Raji (cell line): ENCODE measurements around the gene PAX6.

Experiments used
- POLR2A ChIP-seq: IDR thresholded peaks from 2 replicates; pipeline ENCODE4 v1.6.1; 2011; ENCODE audit warnings: low read depth, low read length, control low read depth; ENCODE audit not compliant: insufficient read depth

The PAX6 gene

DNA sequence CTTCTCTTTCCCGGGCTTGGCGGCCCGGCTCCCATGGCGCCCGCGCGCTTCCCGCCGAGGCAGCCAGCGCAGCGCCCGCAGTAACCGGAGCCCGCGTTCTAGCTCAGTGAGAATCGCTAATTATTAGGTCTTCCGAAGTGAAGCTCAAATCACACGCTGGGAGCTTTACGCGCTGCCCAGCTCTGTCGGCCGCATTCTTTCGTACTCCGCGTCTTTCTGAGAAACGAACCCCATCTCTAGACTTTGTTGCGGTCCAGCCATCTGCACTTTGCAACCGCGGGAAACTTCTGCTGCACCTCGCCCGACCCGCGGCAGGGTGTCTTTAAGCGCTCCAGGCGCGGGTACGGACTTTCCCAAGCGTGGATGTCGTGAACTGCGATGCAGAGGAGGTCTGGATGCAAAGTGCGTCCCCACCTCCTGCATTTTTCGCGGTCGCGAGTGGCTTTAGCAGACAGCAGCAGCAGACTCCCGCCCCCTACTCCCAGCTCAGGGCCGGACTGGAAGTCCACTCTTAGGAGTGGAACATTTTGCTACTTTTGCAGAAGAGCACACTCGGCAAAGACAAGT is 6.0 kb upstream of the PAX6 start:
- no peak for TF ChIP-seq POLR2A

GRCh38 chr11:31816468-31817053 is 5.4 kb upstream of the PAX6 start:
- no peak for TF ChIP-seq POLR2A

- no peak for TF ChIP-seq POLR2A
These were observed 4.8 kb upstream of the PAX6 start for GRCh38 chr11:31815711-31816467.

GRCh38 chr11:31814176-31814868 is 3.2 kb upstream of the PAX6 start:
- no peak for TF ChIP-seq POLR2A

DNA sequence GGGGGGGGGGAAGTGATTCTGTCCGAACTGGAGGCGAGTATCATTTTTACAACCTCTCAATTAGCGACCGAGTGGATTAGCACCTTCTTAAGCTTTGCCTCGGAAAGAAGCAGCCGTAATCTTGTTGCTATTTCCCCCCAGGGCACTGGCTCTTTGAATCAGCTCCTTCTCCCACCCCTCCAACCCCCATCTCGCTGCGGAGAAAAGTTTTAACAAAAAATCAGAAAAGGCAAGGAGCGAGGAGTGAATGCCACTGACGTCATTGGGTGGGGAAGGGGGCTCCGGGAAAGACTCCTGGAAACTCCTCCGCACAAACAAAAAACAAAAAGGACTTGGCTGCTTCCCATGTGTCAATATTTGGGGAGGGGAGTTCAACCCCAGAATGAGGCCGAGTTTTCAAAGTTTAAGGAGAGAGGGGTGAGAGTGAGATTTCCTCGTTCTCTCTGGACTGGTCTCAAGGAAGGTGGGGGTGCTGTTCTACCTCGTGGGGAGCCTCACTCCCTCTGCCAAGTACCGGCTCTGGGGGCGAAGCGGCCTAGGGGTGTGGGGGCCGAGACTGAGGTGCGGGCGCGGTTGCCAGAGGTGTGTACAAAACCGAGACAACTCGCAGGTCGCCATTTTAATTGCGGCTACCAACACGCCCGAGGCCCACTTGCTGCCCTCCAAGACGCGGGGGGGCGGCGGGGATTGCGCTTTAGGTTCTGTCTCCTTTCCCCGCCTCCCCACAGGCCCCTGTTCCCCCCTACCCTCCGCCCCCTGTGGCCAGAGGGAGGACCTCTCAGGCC is 2.5 kb upstream of the PAX6 start:
- TF ChIP-seq POLR2A = no peak

GRCh38 chr11:31812383-31813381 is 1.6 kb upstream of the PAX6 start:
- TF ChIP-seq POLR2A = no peak

DNA sequence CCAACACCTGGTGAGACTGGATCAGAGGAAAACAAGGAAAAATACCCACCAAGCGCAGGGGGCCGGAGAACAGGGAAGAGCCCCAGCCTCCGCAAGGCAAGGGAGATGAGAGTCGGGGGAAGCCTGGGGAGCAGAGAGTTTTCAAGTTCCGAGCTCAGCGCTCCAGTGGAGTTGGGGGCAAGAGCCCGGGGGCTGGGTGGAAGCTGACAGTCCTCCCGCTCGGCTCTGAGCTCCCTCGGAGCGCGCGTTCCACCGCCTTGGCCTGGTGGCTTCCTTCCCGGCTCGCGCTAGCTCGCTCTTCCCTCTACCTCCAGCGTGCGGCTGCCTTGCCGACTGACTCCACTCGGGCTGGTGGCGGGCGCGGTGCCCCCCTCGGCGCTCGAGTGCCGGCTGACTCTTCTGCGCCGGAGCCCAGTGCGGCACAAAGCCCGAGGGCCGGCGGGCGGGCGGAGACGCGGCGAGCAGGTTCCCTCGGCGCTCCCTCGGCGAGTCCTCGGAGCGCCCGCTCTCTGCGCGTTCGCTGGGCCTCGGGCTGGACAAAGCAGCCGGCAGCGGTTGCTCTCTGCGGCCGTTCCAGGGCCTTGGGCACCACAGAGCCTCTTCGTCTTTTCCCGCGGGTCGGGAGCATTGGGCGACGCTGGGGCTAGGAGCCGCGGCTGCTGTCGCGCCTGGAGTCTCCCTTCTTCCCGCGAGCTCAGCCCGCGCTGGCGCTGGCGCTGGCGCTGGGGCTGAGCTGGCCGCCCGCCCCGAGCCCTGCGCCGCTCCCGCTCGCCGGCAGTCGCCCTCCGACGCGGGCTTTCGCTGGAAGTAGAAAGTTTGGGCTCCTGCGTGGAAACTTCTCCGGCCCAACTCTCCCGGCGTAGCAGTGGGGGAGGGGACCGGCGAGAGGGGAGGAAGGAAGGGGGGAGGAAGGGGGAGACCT is 1.0 kb downstream of the PAX6 start:
- TF ChIP-seq POLR2A = no peak

- no peak for TF ChIP-seq POLR2A
These were observed 1.6 kb downstream of the PAX6 start for GRCh38 chr11:31809541-31809856.

DNA sequence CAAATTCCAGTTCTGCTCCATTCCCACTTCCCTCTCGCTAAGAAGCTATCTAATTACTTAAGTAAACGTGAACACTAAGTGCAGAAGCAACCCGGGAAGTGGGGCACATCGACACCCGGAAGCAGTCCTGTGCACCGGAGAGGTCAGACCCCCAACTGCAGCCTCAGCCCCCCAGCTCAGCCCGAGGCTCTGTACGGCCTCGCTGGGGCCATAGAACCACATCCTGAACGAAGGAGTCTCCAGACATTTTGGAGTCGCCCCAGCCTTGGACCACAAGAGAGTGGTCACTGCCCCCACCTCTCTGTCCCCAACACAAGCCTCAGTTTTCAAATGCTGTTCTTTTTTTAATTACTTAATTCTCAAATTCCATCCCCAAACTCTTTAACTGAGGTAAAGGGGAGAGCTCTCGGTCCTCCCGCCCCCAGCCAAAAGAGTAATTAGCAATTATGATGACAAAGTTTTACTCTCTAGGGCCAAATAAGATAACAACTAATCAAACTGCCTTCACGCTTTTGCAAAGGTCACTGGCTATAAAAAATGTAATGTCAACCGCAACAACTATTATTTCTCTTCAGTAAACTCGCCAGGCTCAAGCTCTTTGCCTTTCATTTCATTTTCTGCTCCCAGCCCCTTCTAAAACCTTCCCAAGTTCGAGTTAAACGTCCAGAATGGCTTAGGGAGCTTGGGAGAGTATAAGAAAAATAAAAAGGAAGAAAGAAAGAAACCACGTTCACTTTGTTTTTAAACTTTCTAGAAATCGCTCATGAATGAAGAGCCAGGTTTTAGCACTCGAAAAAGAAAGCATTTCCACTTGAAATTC is 2.2 kb downstream of the PAX6 start:
- no peak for TF ChIP-seq POLR2A

GRCh38 chr11:31807799-31808667 is 3.1 kb downstream of the PAX6 start:
- no peak for TF ChIP-seq POLR2A
